RCC 7860 (cell line): ENCODE results near the gene RAB30.

Experiments
- DNase-seq: peaks from one replicate; pipeline ENCODE4 v3.0.0-alpha.2; 2015; ENCODE audit warnings: low spot score
- FAIRE-seq: peaks from 2 replicates; lab custom pipeline; 2012; peaks lifted over from hg19 to GRCh38; lab: Jason Lieb, UNC

RAB30 gene

GRCh38 chr11:83041126-83041525, 30.6 kb downstream of the RAB30 start:
- no peak for FAIRE-seq

GRCh38 chr11:83039566-83039965, 32.1 kb downstream of the RAB30 start:
- FAIRE-seq (no peak), DNase-seq (no peak)

More at GRCh38 chr11:83041126-83041525, 30.6 kb downstream of the RAB30 start:
- DNase-seq: no peak

- no peak for FAIRE-seq
Observed at GRCh38 chr11:83037877-83038276, 33.8 kb downstream of the RAB30 start.

GRCh38 chr11:83036701-83037100, 35.0 kb downstream of the RAB30 start:
- no peak for FAIRE-seq
- no peak for DNase-seq

More at GRCh38 chr11:83037877-83038276, 33.8 kb downstream of the RAB30 start:
- no peak for DNase-seq

GRCh38 chr11:83035070-83035854, 36.4 kb downstream of the RAB30 start:
- DNase-seq (no peak), FAIRE-seq (no peak)

GRCh38 chr11:83034673-83035014, 37.1 kb downstream of the RAB30 start:
- FAIRE-seq (no peak), DNase-seq (no peak)

GRCh38 chr11:83033972-83034672, 37.6 kb downstream of the RAB30 start:
- FAIRE-seq (no peak), DNase-seq (no peak)

GRCh38 chr11:83033371-83033770, 38.3 kb downstream of the RAB30 start:
- FAIRE-seq (no peak), DNase-seq (no peak)

- FAIRE-seq (no peak), DNase-seq (no peak)
Observed at GRCh38 chr11:83031127-83031526, 40.6 kb downstream of the RAB30 start.

GRCh38 chr11:83027794-83028193, 43.9 kb downstream of the RAB30 start:
- no peak for FAIRE-seq
- DNase-seq: no peak

GRCh38 chr11:83027289-83027688, 44.4 kb downstream of the RAB30 start:
- FAIRE-seq: no peak
- DNase-seq: no peak

GRCh38 chr11:83026229-83026628, 45.5 kb downstream of the RAB30 start:
- no peak for DNase-seq
- no peak for FAIRE-seq

- FAIRE-seq (no peak), DNase-seq (no peak)
Observed at GRCh38 chr11:83025267-83025704, 46.4 kb downstream of the RAB30 start.

- FAIRE-seq: no peak
- no peak for DNase-seq
Observed at GRCh38 chr11:83024270-83024854, 47.3 kb downstream of the RAB30 start.

GRCh38 chr11:83023410-83023809, 48.3 kb downstream of the RAB30 start:
- DNase-seq (no peak), FAIRE-seq (no peak)

GRCh38 chr11:83021780-83022125, 49.9 kb downstream of the RAB30 start:
- DNase-seq (no peak), FAIRE-seq (no peak)

- no peak for DNase-seq
Observed at GRCh38 chr11:83020942-83021779, 50.5 kb downstream of the RAB30 start.

GRCh38 chr11:83019888-83020579, 51.7 kb downstream of the RAB30 start:
- DNase-seq: no peak
- FAIRE-seq: no peak

More at GRCh38 chr11:83020942-83021779, 50.5 kb downstream of the RAB30 start:
- FAIRE-seq: no peak

- FAIRE-seq (no peak), DNase-seq (no peak)
Observed at GRCh38 chr11:83014951-83015350, 56.7 kb downstream of the RAB30 start.
